Activated CD4-positive, alpha-beta T cell treated with anti-CD3 and anti-CD28 coated beads for 24 hours (primary cell): ENCODE data around the gene TMEM178A.
"Not testable (repeated sequence)": the region's sequence is repeated elsewhere in the genome, so short reads cannot be mapped to it uniquely, and the experiment has no call there.

Source experiments
- DNase-seq, 2 donors: peaks; one replicate each; pipeline ENCODE4 v3.0.0-alpha.2; 2020; ENCODE audit warnings: low read depth in 2 of 2

TMEM178A gene

GRCh38 chr2:39665811-39666490, at the start of gene TMEM178A:
Gene TMEM178A, plus strand, starts transcription at chr2:39665917. Its CDS starts 58 bp downstream, at chr2:39665975.
- DNase-seq = peak in 1 of 2 donors; percentile 0

DNA sequence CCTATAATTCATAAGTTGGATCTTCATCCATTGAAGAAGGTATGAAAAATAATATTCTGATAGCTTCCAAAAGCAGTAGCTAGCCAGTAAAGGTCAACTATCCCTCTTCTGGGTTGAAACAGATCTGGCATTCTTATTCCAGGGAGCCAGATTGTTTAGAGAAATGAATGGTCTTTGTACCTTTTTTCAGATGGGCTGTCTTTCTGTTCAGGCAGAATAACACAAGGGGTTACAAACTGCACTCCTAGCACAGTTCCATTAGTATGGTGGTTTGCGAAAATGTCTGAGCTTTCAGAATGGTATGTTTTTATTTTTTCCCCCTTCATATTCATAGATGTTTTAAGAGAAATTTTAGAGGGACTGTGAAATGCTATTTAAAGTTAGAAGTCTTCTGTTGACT, 47.5 kb upstream of the TMEM178A start:
- DNase-seq = no peak

- no peak for DNase-seq
Observed at GRCh38 chr2:39618736-39619135, 47.0 kb upstream of the TMEM178A start.

GRCh38 chr2:39620067-39620466, 45.6 kb upstream of the TMEM178A start:
- no peak for DNase-seq

DNA sequence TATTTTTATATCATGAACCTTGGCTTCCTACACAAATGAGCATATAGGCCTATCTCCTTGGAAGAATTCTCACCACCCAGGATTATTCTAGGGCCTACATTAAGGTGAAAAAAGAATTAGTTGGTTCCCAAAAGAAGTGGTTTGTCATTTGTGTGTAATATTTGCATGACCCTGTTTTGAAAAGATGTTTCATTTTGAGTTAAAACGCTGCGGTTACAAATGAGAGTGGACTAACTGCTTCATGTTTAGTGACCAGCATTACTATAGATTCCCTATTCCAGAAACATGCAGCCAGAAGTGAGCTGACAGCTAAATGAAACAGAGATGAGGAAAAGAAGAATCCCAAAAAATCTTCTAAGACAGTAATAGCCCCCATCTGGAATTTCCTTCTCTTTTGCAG, 44.1 kb upstream of the TMEM178A start:
- no peak for DNase-seq

DNA sequence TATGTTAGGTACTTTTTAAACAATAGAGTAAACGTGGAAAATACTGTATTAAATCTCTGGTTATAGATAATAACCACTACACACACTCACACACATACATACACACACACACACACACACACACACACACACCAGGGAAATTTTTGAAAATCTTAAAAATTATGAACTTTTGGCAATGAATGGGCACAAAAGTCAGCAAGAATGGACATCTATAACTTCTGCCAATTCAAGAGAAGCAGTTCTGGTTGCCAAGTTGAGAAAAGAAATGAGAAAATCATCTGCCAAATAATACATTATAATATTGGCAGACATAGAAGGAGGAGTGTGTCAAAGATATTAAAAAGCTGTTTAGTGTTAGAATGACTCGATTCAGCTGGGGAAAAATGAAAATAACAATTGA, 42.9 kb upstream of the TMEM178A start:
- no peak for DNase-seq

GRCh38 chr2:39623917-39624316, 41.8 kb upstream of the TMEM178A start:
- no peak for DNase-seq

DNA sequence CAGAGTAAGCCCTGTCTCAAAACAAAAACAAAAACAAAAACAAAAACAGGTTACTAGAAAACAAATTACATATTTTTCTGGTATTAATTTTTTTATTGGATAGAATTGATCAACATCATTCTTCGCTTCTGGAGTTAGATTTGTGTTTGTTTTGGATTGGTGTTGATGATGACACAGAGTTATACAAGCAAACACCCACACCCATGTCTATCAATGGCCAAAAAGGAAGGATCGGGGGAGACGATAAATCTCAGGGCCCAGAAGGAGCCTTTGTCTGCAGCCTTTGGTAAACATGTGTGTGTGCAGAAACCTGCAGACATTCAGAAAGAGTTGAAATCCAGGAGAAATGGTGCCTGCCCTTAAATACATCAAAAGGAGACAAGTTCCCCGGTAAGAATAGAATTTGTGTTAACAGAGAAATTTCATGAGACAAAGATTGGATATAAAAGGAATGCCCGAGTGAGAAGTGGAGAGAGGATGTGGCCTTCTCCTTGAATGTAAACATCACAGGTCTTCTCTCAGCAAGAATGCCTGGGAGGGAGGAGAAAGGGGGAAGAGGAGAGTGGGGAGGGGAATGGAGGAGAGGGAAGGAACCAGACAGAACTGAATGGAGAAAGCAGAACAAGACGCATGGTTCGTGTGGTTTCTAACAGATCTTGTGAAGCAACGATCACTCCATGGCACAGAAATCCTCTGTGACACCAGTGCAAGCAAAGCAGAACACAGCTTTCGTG, 40.4 kb upstream of the TMEM178A start:
- DNase-seq = no peak

DNA sequence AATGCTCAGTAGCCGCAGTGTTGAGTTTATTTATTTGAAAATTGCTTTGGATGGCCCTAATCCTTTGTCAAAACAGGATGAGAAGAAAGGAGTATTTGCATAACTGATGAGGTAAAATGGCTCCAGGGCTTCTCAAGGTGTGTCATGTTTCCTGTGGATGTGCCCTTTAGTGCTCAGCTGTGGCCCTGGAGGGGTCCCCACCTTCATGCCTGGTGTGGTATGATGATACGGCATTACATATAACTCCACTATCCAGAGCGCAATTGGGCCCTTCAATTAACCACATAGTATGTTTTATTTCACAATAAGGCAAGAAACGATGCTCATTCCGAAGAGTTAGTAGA, 39.8 kb upstream of the TMEM178A start:
- DNase-seq = no peak

DNA sequence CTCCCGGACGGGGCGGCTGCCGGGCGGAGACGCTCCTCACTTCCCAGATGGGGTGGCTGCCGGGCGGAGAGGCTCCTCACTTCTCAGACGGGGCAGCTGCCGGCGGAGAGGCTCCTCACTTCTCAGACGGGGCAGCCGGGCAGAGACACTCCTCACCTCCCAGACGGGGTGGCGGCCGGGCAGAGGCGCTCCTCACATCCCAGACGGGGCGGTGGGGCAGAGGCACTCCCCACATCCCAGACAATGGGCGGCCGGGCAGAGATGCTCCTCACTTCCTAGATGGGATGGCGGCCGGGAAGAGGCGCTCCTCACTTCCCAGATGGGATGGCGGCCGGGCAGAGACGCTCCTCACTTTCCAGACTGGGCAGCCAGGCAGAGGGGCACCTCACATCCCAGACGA, 37.4 kb upstream of the TMEM178A start:
- DNase-seq = not testable (repeated sequence)

DNA sequence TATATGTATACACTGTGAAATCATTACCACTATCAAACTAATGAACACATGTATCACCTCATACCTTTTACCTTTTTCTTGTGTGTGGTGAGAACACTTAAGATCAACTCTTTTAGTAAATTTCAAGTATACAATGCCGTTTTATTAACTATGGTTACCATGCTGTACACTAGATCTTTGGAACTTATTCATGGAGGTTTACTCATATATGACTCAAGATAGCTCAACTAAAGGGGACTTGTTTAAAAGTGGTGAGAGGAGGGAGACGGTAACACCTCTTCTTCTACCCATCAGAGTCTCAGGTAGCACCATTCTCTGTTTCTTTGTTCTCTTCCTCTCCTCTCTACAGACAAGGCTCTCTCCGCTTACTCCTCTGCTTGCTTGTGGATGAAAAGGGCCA, 36.1 kb upstream of the TMEM178A start:
- DNase-seq = no peak

- no peak for DNase-seq
Observed at GRCh38 chr2:39631256-39631655, 34.5 kb upstream of the TMEM178A start.

- DNase-seq = no peak
Observed at GRCh38 chr2:39631718-39632117, 34.0 kb upstream of the TMEM178A start.

DNA sequence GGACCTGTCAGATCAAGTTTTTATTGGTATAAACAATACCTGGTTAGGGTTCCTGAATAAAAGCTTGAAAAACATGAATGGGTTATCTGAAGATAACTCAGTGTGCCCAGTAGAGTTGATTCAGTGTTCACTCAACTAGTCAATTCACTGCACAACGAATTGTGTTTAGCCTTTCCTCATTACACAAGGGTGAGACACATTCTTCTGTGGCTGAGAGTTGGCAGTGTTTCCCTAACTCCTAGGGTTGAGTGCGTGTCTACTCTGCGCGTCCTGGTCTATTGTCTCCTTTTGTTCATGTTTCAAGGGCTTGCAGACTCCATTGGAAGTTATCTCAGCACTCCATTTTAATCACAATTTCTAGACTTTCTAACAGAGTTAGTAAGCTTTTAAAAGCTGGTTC, 32.8 kb upstream of the TMEM178A start:
- DNase-seq = no peak

DNA sequence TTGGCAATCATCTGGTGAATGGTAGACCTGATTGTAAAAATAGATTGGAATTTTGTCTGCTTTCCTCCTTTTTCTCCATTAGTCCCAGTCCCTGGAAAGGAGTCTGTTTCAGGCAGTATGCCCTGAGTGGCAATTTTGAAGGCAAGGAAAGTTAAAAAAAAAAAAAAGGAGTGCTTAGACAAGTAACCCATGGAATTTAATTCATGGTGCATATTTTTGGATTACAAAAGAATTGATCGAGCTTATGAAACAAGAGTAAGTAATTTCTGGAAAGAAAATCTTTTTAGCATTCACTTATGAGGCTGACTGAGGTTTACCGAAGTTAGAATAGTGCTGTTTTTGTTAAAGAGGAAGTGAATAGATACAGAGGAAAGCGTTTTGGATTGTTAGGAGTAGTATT, 29.4 kb upstream of the TMEM178A start:
- no peak for DNase-seq

GRCh38 chr2:39638581-39638980, 27.1 kb upstream of the TMEM178A start:
- DNase-seq = no peak

DNA sequence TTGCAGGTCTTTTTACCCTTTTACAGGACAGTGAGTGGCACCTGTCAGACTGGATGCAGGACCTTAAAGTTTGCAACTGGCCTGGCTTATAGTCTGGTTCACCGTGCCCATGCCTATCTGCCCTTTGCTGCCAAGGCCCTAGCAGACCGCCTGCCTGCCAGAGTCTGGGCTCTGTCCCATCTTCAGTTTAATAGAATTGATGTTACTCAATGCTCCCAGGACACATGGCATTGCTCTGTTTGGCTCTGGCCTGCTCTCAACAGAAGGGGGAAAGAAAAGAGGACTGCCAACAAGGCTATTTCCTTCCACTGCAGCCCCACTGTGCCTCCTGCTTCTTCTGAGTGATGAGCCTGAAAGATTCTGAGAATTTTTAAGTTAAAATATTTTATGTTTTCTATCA, 25.6 kb upstream of the TMEM178A start:
- DNase-seq = no peak

GRCh38 chr2:39640681-39641080, 25.0 kb upstream of the TMEM178A start:
- no peak for DNase-seq

DNA sequence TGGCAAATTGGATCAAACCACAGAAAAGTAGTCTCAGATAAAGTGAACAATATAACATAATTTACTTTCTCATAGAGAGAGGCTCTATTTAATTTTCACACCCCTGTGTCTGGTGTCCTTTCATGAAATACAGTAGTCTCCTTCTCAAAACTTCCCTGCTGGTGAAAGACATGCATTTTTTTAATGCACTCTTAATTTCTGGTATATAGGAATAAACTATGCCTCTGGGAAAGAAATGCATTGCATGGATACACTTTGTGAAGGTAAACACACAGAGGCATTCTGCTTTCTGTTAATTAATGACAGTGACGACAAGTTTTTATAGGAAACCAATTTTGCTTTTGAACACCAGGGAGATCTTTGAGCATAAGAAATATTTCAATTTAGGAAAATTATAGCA, 24.1 kb upstream of the TMEM178A start:
- DNase-seq = no peak

- DNase-seq = no peak
Observed at GRCh38 chr2:39642051-39642718, 23.5 kb upstream of the TMEM178A start.

- no peak for DNase-seq
Observed at GRCh38 chr2:39645826-39646225, 19.9 kb upstream of the TMEM178A start.

GRCh38 chr2:39646267-39646666, 19.4 kb upstream of the TMEM178A start:
- no peak for DNase-seq

- no peak for DNase-seq
Observed at GRCh38 chr2:39647104-39647765, 18.5 kb upstream of the TMEM178A start.
